SKM-1 treated with dmso at 0.1 percent for 144 hours (cell line): ENCODE data around the gene TEDC1.

ENCODE experiments used
- DNase-seq: peaks from one replicate; lab custom pipeline; 2025; ENCODE audit not compliant: unreplicated experiment; lab: John Stamatoyannopoulos, UW

TEDC1 gene, protein sequence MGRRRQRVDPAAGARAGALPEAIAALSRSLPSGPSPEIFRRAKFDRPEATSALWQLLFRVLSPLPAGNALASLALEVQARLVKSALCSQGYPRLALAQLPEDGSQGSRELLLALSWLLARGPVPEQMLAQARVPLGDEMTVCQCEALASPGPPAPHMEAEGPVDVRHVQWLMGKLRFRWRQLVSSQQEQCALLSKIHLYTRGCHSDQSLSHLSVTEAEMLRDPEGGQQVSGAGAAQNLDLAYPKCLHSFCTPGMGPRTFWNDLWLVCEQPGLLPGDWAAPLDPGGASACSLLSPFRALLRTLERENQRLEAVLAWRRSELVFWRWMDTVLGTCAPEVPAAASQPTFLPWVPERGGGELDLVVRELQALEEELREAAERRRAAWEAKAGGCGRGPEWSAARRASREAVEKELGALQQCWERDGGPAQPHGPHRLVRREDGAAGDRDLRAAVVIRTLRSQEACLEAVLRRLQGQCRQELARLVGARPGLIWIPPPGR

DNA sequence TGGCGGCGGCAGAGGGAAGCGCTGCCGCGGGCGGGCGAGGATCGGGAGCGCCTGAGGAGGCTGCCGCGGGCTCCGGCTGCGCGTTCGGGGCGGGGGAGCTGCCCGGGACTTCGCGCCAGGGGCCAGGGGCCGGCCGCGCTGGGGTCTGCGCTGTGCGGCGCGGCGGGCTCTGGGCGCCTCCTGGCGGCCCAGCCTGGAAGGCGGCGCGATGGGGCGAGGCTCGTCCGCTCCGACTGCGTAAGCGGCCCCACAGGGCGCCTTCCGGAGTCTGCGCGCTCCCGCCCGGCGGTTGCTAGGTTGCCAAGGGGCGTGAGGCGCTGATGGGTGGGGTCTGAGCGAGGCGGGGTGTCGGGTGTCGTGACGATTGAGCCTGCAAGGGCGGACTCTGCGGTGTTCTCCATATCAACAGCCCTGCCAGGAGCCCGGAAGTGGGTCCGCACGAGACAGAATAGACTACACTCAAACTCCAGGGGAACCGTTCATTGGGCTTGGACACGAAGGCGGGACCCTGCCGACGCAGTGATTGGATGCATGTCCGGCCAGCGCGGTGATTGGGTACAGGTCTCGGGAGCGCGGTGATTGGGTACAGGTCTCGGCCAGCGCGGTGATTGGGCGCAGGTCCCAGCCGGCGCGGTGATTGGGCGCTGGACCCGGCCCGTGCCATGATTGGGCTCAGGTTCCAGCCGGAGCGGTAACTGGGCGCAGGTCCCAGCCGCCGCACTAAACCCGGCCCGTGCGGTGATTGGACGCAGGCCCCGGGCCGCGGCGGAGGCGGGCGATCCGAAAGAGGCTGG, at the start of gene TEDC1:
TEDC1 (plus strand) TSS at position 675 of the 794 bp plus-strand sequence. CDS start 130 bp downstream, outside the sequence.
- peak; percentile 91 for DNase-seq

DNA sequence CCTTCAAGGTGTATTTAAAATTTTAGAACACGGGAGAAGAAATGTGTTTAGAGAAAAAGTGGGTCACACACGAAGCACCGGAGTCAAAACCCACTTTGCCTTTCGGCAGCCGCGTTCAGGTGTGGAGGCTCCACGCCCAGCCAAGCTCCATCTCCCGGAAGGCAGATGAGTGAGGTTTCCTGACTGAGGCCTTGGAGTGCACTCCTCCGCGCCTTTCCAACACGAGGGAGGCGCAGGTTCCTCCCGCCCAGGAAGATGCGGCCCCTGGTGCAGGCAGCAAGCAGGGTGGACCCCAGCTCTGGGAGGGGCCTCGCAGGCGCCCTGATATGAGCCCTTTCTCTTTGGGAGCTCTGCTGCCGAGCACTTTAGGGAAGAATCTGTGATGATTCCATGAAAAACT, 48.9 kb upstream of the TEDC1 start:
- DNase-seq: no peak

DNA sequence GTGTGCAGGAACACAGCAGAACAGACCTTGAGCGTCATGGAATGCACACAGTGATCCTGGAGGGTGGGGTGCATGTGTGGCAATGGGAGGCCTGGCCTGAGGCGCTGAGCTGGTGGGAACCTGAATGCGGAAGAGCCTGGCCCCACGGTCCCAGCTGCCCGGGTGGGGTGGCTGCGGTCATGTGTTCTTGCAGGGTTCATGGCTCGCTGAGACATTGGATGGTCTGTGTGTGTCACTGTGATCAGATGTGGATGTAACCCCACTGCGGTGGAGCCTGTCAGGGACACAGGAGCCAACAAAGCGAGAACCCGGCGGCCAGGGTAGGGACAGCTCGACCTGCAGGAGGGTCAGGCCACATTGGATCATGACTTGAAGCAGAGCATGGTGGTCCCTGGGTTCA, 48.2 kb upstream of the TEDC1 start:
- DNase-seq: no peak

DNA sequence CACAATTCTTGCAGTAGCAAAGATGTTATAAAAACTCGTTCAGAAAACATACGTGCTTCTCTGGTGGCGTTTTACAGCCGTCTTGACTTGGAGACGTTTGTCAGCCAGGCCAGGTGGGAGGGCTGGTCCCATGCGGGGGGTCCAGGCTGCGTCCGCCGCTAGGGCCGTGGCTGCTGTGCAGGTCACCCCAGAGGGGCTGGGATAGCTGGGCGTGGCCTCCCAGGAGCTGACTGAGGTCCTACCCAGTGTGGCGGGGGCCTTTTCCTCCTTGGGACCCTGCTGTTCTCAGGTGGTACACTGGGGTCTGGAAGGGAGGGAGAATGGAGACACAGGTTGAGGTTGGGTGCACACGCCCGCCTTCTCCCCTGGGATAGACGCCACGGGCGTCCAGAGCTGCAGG, 46.2 kb upstream of the TEDC1 start:
- no peak for DNase-seq

DNA sequence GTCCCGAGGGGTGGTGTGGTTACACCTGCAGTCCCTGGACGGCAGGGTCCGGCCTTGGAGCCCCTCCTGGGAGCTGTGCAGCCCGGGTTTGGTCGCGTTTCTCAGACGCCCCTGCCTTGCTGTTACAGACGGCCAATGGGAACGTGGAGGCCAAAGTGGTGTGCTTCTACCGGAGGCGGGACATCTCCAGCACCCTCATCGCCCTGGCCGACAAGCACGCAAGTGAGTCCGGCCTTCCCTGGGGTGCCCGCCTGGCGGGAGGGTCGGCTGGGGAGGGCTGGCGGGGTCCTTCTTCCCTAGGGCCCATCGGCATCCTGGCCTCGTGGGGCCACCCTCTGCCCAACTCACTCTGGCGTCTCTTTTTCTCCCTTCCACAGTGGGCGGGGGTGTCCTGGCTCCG, 45.8 kb upstream of the TEDC1 start:
- DNase-seq: no peak

DNA sequence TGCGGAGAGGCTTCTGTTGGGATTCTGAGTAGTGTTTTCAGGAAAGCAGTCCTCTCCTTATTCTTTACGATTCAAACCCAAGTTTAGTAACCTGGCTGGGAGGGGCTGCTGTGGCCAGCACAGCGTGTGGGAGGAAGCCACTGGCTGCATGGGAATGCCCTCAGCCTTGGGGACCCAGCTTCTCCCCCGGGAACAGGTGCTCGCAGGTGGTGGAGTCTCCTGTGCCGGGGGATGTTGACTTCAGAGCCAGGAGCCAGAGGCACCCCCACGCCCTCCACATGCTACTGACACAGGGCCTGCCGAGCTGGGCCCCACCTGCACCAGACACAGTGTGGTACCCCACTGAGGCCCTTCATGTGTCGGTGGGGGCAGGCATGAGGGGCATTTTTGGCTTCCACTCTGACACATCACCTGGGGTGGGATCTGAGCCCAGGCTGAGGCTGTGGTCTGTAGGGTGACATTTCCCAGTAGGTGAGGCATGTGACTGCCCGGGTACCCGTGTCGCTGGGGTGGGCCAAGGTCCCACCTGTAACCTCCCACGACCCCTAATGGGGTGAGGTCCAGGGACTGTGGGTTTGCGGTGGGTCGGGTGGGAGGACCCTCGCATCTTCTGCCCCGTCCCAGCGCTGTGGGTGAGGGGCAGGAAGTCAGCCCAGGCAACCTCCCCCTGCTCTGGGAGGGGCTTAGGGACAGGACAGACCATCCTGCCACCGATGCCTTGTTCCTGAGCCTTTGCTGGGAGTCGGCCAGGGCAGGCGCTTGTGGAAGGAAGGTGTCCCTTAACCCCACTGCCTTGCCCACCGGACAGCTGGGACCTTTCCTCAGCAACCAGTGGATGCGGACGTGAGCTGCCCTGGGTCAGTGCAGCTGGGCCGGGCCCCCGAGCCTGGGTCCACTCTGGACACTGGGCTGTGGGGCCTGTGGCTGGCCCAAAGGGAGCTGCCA, 44.9 kb upstream of the TEDC1 start:
- DNase-seq: no peak

DNA sequence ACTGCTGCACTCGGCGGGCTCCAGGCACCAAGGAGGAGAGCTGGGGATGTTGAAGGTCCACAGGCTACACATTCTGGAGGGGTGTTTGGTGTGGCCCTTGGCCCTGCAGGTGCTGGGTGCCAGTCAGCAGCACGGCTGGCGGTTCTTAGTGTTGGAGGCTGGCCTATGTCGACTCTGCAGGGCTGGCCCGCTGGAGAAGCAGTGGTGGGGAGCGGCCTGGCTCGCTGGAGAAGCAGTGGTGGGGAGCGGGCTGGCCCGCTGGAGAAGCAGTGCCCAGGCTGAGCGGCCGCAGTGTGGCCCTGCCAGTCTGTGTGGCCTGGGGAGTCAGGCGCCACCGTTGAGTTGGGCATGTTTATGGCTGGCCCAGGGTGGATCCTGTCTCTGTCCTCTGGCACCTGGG, 44.1 kb upstream of the TEDC1 start:
- DNase-seq: no peak

DNA sequence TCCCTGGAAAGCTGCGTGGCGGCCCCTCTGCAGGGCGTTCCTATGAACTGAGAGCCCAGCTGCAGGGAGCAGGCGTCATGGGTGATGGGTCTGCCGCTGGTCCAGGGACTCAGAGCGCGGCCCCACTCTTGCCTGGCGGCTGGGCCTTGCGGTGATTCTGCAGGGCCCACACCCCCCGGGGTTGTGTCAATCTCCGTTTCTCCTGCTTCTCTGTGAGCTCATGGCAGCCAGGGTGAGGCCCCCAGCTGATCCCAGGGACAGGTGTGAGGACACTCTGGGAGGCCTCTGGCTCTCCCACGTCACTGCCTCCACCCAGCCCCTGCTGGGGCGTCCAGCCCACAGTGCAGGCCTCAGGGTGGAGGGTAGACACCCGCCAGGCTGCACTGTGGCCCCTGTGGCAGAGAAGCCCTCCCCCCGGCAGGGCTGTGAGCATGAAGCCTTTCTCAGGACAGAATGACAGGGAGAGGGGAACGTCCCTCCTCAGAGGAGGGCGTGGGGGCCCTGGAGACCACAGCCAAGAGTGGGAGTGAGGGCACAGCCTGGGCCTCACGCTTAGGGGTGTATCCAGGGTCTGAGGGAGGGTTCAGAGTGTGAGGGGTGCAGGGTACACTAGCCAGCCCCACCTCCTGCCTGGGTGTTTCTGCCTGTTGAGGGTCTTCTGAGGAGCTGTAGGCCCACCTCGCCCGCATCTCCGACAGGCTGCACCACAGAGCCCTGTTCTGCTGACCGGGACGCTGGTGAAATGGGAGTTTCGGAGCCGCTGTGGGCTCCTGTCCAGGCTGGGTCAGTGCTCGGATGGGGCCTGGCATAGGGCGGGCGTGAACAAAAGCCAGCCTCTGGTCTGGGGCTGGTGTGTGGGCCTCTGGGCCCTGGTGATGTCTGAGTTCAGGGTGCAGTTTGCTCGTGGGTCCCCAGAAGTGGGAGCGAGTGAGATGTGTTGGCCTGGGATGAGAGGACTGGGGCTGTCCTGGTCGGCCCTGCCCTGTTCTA, 43.1 kb upstream of the TEDC1 start:
- DNase-seq: no peak

DNA sequence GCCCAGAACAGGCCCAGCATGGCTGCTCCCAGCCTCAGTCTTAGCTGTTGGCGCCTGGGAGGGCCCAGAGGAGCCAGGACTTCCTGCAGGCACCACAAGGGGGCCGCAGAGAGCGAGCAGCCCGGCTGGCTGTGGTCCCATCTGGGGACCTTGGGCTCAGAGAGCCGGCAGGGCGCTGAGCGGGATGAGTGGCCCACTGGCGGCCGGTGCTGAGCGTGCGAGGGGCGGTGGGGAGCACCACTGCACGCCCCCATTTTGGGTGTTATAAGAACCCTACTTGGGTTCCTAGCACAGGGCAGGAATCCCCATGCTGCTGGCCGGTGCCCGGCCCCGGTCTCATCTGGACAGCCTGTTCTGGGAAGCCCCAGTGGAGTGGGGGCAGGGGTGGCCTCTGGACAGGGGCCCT, 42.3 kb upstream of the TEDC1 start:
- no peak for DNase-seq

DNA sequence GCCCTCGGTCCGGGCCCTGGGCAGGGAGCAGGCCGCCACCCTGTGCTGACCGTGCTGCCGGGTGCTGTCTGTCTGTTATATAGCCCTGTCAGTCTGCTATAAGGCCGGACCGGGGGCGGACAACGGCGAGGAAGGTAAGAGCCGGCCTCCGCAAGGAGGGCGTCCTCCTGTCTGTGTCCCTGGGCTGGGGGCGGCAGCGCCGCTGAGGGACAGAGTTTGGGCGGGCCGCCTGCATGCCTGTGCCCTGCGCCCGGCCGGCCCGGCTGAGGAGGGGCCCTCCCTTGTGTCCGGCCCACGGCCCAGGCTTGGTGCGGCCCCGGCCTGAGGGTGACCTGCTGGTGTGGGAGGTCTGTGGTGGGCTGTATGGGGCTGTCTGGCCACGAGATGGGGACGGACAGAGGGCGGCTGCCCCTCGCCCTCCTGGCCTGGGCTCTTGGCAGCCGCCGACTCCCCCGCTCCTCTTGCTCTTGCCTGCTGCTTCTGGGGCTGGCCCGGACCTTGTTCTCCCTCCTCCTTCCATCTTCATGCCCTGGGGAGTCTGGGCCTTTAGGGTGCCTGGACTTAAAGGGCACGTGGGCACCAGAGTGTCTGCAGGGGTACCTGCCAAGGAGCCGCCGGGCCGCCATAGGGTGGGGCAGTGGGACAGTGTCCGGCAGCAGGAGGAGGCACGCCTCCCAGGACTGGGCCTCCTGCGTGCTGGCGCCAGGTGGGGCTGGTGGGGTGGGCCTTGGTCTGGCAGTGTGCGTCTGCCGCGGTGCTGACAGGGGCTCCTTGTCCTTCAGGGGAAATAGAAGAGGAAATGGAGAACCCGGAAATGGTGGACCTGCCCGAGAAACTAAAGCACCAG, 41.5 kb upstream of the TEDC1 start:
- DNase-seq: no peak

DNA sequence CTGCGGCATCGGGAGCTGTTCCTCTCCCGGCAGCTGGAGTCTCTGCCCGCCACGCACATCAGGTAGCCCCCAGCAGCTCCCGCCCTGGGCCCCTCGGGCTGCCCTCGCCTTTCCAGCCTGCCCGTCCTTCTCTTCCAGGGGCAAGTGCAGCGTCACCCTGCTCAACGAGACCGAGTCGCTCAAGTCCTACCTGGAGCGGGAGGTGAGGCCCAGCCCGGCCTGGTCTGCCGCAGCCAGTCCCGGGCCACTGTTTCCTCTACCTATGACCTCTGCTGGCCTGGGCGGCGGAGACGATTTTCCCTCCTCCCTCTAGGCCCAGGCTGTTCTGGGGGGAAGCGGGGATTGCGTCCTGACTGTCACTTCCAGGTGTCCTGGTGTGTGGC, 40.9 kb upstream of the TEDC1 start:
- DNase-seq: no peak

DNA sequence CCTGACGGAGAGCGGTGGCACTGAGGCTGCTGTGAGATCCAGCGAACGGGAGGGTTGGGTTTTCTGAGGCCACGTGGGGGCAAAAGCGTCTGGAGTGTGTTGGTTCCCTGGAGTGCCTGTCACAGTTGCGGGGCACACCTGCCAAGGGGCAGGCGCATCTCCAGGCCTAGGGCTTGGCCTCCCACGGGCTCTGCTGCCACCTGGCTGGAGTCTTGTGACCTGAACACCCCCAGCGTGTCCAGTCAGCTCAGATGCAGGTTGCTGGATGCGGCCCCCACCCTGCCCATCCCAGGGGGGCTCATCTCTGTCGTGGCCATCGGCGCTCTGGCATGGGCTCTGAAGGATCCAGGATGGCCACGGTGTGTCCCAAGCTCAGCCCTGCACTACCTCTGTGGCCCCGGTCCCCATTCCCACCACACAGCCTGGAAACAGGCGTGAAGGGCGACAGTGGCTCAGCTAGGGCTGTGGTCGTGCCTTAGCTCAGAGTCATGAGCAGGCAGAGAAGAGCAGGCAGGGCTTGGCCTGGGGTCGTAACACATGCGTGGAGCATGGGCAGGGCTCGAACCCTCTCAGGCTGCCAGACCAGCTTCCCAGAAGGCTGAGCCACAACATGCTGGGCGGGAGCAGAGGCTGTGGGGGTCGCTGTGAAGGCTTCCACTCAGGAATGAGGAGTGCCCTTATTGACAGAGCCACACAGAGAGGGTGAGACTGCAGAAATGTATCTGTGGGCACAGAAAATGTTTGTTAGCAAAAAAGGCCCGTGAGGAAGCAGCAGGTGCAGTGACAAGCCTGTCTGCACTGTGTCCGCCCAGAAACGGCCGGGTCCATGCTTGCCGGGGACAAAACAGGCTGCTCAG, 40.0 kb upstream of the TEDC1 start:
- no peak for DNase-seq

DNA sequence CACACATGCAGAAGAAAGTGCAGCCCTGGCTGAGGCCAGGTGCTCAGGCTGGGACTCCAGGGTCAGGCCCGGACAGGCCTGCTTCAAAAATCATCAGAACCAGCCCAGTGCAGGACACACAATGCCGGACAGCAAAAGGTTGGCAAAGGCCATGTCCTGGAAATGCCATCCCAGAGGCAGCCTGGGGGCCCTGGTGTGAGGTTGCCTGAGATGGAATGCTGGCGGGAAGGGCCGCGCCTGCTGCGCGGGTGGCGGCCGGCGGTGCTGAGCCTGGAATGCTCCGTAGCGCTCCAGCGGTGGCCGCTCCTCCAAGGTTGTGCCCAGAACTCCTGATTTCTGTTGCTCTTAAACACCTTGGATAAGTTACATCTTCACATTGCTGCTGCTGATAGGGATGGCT, 38.1 kb upstream of the TEDC1 start:
- no peak for DNase-seq

DNA sequence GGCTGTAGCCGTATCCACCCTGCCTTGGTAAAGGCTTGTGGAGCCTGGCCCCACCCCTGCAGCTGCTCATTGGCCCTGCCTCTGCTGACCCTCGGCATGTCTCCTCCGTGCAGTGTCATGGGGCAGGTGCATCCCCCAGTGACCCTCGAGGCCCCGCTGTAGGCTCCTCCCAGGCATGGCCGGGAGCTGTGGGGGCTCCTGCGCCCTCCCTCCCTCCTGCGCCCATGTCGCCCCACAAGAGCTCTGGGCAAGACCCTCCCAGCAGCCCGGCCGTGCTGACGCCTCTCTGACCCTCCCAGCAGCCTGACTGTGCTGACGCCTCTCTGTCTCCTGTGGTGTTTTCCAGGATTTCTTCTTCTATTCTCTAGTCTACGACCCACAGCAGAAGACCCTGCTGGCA, 37.2 kb upstream of the TEDC1 start:
- DNase-seq: no peak

DNA sequence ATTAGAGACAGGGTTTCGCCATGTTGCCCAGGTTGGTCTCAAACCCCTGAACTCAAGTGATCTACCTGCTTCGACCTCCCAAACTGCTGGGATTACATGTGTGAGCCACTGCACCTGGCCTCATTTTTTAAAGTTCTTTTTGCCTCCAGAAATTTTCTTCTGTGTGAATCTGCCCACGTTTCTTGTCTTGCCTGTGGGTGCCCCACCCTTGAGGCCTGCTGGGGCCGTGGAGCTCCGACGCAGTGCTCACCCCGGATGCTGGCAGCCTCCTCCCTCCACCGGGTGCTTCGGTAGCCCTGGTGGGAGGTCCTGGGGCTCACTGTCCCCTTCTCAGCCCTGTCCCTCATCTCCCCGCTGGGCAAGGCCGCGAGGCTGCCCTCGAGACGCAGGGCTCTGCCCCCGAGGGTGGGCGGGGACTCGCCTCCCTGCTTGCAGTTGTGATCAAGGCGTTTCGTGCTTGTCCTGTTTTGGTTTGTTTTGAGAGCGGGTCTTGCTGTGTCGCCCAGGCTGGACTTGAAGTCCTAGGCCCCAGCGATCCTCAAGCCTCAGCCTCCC, 35.9 kb upstream of the TEDC1 start:
- DNase-seq: no peak

DNA sequence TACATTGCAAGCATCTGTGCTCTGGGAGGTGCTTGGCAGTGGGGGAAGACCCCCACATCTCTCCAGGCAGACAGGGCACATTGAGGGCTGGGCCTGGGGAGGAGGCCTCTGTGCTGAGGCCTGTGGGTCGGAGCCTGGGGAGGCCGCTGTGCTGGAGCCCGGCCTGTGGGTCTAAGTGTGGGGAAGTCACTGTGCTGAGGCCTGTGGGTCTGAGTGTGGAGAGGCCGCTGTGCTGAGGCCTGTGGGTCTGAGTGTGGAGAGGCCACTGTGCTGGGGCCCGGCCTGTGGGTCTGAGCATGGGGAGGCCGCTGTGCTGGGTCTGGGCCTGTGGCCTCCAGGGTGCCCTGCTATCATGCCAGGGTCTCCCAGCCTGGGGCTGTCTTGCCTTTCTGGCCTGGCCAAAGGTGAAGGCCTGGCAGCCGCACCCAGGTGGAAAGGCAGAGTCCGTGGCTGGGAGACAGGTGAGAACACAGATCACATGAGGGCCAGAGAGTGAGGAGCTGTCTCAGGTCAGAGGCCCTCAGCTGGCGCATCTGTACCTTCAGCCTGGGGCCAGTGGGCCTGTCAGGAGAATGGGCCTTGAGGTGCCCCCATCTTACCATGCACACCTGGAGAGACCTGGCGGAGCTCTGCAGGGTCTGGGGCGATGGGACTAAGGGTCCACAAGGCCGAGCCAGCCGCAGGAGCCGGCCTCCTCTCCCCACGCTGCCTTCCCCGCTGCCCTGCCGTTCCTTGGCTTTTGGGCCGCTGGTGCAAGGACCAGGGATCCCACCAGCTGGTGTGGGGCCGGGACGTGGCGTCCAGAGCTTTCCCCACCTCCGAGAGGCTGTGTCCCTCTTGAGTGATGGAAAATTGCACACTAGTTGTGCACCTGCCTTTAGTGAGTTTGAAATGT, 35.0 kb upstream of the TEDC1 start:
- DNase-seq: no peak
